Prostate gland (tissue), 2 donors: ENCODE measurements around the gene PRTG.

Experiments
- CTCF ChIP-seq, 4 experiments: fragments of 200-600 bp in 2 of 4; fragments of 450-650 bp in 2 of 4; sonication (generic) in 2 of 4; IDR thresholded peaks; 1 replicate in 3 of 4; 2 replicates in 1 of 4; pipeline ENCODE4 v1.5.1; 2016 to 2019; ENCODE audit warnings: antibody characterized with exemption in 4 of 4, mild to moderate bottlenecking in 2 of 4, moderate library complexity in 2 of 4
- POLR2A ChIP-seq: fragments of 450-650 bp; IDR thresholded peaks from one replicate; pipeline ENCODE4 v1.6.1; 2016; ENCODE audit warnings: antibody characterized with exemption, mild to moderate bottlenecking
- POLR2AphosphoS5 ChIP-seq: sonication (generic); formaldehyde crosslinking; IDR thresholded peaks from one replicate; pipeline ENCODE4 v1.6.1; 2017; ENCODE audit warnings: antibody characterized with exemption

DNA sequence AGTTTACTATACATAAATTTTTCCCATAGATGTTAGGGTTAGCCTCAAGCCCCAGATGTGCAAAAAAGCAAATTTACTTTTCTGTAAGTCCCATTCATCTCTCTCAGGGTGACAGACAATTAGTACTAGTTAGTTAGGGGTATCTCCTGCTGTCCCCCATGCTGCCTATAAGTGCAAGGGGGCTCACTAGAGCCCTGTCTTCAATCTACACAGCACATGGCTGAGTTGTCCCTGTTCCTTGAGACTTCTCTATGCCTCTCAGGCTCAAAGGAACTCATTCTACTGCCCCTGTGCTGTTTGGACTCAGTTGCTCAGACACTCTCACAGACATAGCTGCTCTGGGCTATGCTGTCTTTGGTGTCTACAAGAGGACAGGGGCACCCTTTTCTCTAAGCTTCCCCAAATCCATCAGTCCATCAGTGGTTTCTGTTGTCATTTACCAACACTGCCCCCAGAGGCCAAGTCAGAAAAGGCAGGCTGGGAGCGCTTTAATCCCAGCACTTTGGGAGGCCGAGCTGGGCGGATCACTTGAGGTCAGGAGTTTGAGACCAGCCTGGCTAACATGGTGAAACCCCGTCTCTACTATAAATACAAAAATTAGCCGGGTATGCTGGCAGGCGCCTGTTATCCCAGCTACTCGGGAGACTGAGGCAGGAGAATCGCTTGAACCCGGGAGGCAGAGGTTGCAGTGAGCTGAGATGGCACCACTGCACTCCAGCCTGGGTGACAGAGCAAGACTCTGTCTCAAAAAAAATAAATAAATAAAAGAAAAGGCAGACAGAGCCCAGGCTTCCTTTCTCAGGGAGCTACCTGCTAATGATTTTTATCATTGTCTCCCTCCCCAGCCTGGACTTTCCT lies 31.4 kb upstream of the PRTG start:
- TF ChIP-seq POLR2AphosphoS5 = no peak
- TF ChIP-seq CTCF (IDR thresholded peaks at IDR 0.05) = peak in 1 of 4 experiments; percentile 9
- TF ChIP-seq POLR2A = no peak
